ENCODE measurements around the gene ADORA2A. TPM values are rescaled to one million over a fixed set of nuclear protein-coding genes. Genes with fewer than 3 reads are reported as not detected.

Gene ADORA2A
- total and polyA plus RNA-seq, 11 donors: 1.5 to 12.1 (median 4.5) TPM

- WGBS, 4 donors: 57 to 67% (median 59%) methylated on average over 3 to 9 of the region's 9 CpGs
- DNase-seq: no peak
- peaks cover 0 to 67% (median 41%) of the 10 kb centered on the region in 12 donors for H3K4me1 ChIP-seq
Observed at GRCh38 chr22:24421428-24421931, 5.9 kb upstream of the ADORA2A start.

DNA sequence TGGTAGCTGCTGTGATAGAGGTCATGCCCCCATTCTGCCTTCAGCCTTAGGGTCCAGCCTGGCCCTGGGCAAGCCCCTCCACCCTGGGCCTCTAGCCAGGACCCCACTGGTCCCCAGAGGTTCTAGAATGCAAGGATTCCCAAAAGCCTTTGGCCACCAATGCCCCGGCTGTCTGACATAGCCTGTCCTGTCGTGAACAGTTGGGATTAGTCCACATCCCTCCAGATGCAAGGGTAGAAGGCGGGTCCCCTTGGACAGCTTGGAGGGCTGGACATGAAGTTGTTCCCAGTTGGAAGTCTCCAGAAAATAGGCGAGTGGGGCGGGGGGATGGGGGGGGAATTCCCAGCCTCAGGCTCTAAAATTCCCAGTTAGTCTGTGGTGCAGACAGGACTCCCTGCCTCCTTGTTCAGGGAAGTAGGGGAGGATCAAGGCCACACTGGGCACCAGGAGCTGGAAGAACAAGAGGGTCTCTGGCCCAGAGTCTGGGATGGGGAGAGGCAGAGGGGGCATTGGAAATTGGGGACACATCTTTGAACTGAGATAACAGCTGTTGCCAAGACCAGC, 5.2 kb upstream of the ADORA2A start:
- no peak overlapping the region for H3K4me3 ChIP-seq
- ATAC-seq (no peak), DNase-seq (peak in 1 of 5 donors; percentile 56)
- H3K27ac ChIP-seq: peak overlapping the region in 2 of 12 donors; percentile 9 to 88
- no peaks in the 10 kb centered on the region for H3K27me3 ChIP-seq
- H3K36me3 ChIP-seq: peaks cover 0 to 6% (median 0%) of the 10 kb centered on the region in 9 donors
- TF ChIP-seq CTCF (IDR thresholded peaks at IDR 0.05) (no peak), POLR2A (IDR thresholded peaks at IDR 0.05) (no peak)
- intact Hi-C loops (cut with DNase I): loop anchor here in 8 of 10 donors (2.0 to 5.0 kb wide), 8 partner anchors 60 to 103 kb away; no protein-coding TSS in a partner anchor
- WGBS, 4 donors: 39 to 74% (median 70%) methylated on average over 3 to 5 of the region's 5 CpGs
- no peaks in the 10 kb centered on the region for H3K9me3 ChIP-seq
- H3K4me1 ChIP-seq: peaks cover 0 to 74% (median 41%) of the 10 kb centered on the region in 12 donors

More at GRCh38 chr22:24421428-24421931, 5.9 kb upstream of the ADORA2A start:
- peaks cover 0 to 9% (median 5%) of the 10 kb centered on the region in 9 donors for H3K36me3 ChIP-seq
- no peaks in the 10 kb centered on the region for H3K9me3 ChIP-seq
- intact Hi-C loops (cut with DNase I): loop anchor here in 8 of 10 donors (5.0 kb wide), 6 partner anchors 61 to 101 kb away; no protein-coding TSS in a partner anchor
- ATAC-seq: no peak
- no peak overlapping the region for H3K27ac ChIP-seq
- H3K27me3 ChIP-seq: no peaks in the 10 kb centered on the region
- no peak for TF ChIP-seq POLR2A (IDR thresholded peaks at IDR 0.05)
- TF ChIP-seq CTCF (IDR thresholded peaks at IDR 0.05): peak in 5 of 12 donors; percentile 9 to 32 (median 25)
- no peak overlapping the region for H3K4me3 ChIP-seq

GRCh38 chr22:24423519-24424000, 3.8 kb upstream of the ADORA2A start:
- ATAC-seq (peak in 3 of 4 donors; percentile 18 to 80 (median 69)), DNase-seq (peak; percentile 62 to 88 (median 73))
- Histone ChIP-seq H3K4me3 (peak overlapping the region; percentile 56 to 96 (median 71)), H3K36me3 (no peaks in the 10 kb centered on the region), H3K9me3 (no peaks in the 10 kb centered on the region), H3K27me3 (no peaks in the 10 kb centered on the region), H3K4me1 (peaks cover 0 to 86% (median 43%) of the 10 kb centered on the region in 12 donors), H3K27ac (peak overlapping the region in 10 of 12 donors; percentile 36 to 88 (median 70))
- intact Hi-C loops (cut with DNase I): loop anchor here in 8 of 10 donors (2.0 to 5.0 kb wide), 8 partner anchors 59 to 101 kb away; no protein-coding TSS in a partner anchor
- 1 to 2% (median 1%) methylated on average over 31 to 56 of the region's 56 CpGs for WGBS, 4 donors
- peak; percentile 76 to 98 (median 92) for TF ChIP-seq CTCF (IDR thresholded peaks at IDR 0.05)
- no peak for TF ChIP-seq POLR2A (IDR thresholded peaks at IDR 0.05)

All from heart left ventricle (tissue), 16 donors.